Testis (tissue), 3 donors: ENCODE results near the gene DGLUCY. TPM values are rescaled to one million over a fixed set of nuclear protein-coding genes. Genes with fewer than 3 reads are reported as not detected.
"Not testable (repeated sequence)": the region's sequence is repeated elsewhere in the genome, so short reads cannot be mapped to it uniquely, and the experiment has no call there.

Experiments used
- DNase-seq: peaks from one replicate; pipeline ENCODE4 v3.0.0-alpha.2; 2019
- H3K27ac ChIP-seq, 2 donors: fragments of 200-600 bp; sonication (generic); one replicate each; pipeline ENCODE4 v1.5.1; 2019
- H3K27me3 ChIP-seq: fragments of 200-600 bp; sonication (generic); one replicate; pipeline ENCODE4 v1.5.1; 2019
- H3K36me3 ChIP-seq: fragments of 200-600 bp; sonication (generic); one replicate; pipeline ENCODE4 v1.5.1; 2017; ENCODE audit warnings: low read depth; ENCODE audit errors: missing control alignments
- H3K4me1 ChIP-seq: fragments of 200-600 bp; sonication (generic); one replicate; pipeline ENCODE4 v1.5.1; 2019
- H3K4me3 ChIP-seq, 2 donors: fragments of 200-600 bp; sonication (generic); one replicate each; pipeline ENCODE4 v1.5.1; 2017 to 2019
- H3K9me3 ChIP-seq: fragments of 200-600 bp; sonication (generic); one replicate; pipeline ENCODE4 v1.5.1; 2017
- POLR2A ChIP-seq: fragments of 450-650 bp; IDR thresholded peaks from one replicate; pipeline ENCODE4 v1.6.1; 2017; ENCODE audit warnings: antibody characterized with exemption, mild to moderate bottlenecking, moderate library complexity
- WGBS, 2 donors: methylation state at CpG; one replicate each; pipeline ENCODE4 v1.1.5; 2018; 5-methylcytosine and 5-hydroxymethylcytosine counted together
- intact Hi-C: fragments of 100-400 bp; cut with DNase I; formaldehyde crosslinking; loops from one replicate; pipeline ENCODE4 v1.15.1; 2023; ENCODE audit warnings: low total_unique reads
- polyA plus RNA-seq: library from polyadenylated mRNA; stranded (reverse); fragments of 350-450 nt; fragmentation: Illumina TruSeq; extraction: RNeasy Lipid Tissue Mini Kit (QIAGEN cat#74804); gene quantifications from one replicate; pipeline ENCODE4 v1.2.3, GENCODE V29; 2014; ENCODE audit warnings: low read depth, low replicate concordance; ENCODE audit not compliant: insufficient read depth
- total RNA-seq, 2 donors: library from RNA; depleted of rRNA; stranded (reverse); fragments of >200 nt; gene quantifications; one replicate each; pipeline ENCODE4 v1.2.3, GENCODE V29; 2016
- TF ChIP-seq, protein P1 (sequence below), 3 experiments: fragments of 450-650 bp in 2 of 3; fragments of 200-600 bp in 1 of 3; sonication (generic) in 1 of 3; IDR thresholded peaks; one replicate each; pipeline ENCODE4 v1.5.1; 2016 to 2019; ENCODE audit warnings: antibody characterized with exemption in 3 of 3, mild to moderate bottlenecking in 2 of 3, moderate library complexity in 1 of 3

Gene DGLUCY
- total and polyA plus RNA-seq, 3 donors from 2014 or later = 77.5 to 161 (median 145) TPM

DNA sequence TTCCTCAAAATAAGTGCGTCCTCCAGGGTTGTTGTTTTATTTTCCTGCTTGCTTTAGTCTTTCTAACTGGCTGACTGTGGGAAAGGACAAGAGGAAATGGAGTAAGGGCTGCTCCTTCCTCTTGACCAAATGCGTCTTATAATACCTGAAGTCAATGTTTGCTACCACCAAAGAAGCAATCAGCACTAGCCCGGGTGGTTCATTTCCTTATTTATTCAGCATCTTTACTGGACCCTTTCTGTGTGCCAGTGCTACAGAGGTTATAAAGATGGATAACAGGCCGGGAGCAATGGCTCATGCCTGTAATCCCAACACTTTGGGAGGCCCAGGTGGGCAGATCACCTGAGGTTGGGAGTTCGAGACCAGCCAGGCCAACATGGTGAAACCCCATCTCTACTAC is 38.3 kb upstream of the DGLUCY start:
- TF ChIP-seq POLR2A = no peak
- TF ChIP-seq, protein P1, sequence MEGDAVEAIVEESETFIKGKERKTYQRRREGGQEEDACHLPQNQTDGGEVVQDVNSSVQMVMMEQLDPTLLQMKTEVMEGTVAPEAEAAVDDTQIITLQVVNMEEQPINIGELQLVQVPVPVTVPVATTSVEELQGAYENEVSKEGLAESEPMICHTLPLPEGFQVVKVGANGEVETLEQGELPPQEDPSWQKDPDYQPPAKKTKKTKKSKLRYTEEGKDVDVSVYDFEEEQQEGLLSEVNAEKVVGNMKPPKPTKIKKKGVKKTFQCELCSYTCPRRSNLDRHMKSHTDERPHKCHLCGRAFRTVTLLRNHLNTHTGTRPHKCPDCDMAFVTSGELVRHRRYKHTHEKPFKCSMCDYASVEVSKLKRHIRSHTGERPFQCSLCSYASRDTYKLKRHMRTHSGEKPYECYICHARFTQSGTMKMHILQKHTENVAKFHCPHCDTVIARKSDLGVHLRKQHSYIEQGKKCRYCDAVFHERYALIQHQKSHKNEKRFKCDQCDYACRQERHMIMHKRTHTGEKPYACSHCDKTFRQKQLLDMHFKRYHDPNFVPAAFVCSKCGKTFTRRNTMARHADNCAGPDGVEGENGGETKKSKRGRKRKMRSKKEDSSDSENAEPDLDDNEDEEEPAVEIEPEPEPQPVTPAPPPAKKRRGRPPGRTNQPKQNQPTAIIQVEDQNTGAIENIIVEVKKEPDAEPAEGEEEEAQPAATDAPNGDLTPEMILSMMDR (IDR thresholded peaks at IDR 0.05) = no peak
- Histone ChIP-seq H3K27ac (no peak overlapping the region), H3K27me3 (no peaks in the 10 kb centered on the region), H3K4me1 (peaks cover 7% of the 10 kb centered on the region), H3K36me3 (no peaks in the 10 kb centered on the region), H3K9me3 (no peaks in the 10 kb centered on the region), H3K4me3 (no peak overlapping the region)
- WGBS, 2 donors = 92 to 93% methylated on average over 5 of the region's 5 CpGs
- no peak for DNase-seq
- intact Hi-C loops = no loop called here

DNA sequence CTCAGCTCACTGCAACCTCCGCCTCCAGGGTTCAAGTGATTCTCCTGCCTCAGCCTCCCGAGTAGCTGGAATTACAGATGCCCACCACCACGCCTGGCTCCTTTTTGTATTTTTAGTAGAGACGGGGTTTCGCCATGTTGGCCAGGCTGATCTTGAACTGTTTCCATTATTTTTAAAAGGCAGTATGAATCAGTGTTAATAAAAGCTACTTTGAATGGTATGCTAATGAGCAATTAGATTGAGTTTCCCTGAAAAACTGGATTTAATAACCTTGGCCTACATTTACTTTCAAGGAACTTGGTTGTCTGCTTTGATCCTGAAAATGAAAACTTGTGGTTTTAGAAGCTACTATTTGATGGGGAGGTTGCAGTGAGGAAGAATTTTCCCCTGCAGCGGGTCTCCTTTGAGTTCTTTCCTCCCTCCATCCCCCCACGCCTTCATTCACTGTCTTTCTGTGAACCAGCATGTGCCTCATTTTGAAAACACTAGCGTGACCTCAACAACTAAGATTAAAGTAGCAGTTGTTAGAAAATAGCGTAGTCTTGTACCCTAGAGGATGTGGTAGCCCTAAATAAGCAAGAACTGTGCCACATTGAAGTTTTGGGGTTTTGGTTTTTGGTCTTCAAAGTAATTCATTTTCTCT is 35.7 kb upstream of the DGLUCY start:
- H3K9me3 ChIP-seq = no peaks in the 10 kb centered on the region

DNA sequence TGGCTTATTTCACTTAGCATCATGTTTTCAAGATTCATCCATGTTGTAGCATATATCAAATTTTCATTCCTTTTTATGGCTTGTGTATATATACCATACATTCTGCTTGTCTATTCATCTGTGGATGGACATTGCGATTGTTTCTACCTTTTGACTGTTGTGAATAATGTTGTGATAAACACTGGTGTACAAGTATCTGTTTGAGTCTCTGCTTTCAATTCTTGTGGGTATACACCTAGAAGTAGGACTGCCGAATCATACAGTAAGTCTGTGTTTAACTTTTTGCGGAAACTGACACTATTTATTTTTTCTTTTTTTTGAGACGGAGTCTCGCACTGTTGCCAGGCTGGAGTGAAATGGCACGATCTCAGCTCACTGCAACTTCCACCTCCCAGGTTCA is 33.8 kb upstream of the DGLUCY start:
- Histone ChIP-seq H3K4me1 (peaks cover 7% of the 10 kb centered on the region), H3K27ac (no peak overlapping the region), H3K36me3 (no peaks in the 10 kb centered on the region), H3K27me3 (no peaks in the 10 kb centered on the region), H3K9me3 (no peaks in the 10 kb centered on the region), H3K4me3 (no peak overlapping the region)
- 94 to 95% methylated on average over 6 of the region's 6 CpGs for WGBS, 2 donors
- TF ChIP-seq, protein P1 (IDR thresholded peaks at IDR 0.05) = no peak
- no peak for TF ChIP-seq POLR2A
- no peak for DNase-seq
- intact Hi-C loops = no loop called here

More for the DNA sequence above, 35.7 kb upstream of the DGLUCY start:
- intact Hi-C loops = no loop called here
- H3K4me1 ChIP-seq = peaks cover 7% of the 10 kb centered on the region
- H3K36me3 ChIP-seq = no peaks in the 10 kb centered on the region
- 77 to 86% methylated on average over 9 of the region's 9 CpGs for WGBS, 2 donors
- no peak overlapping the region for H3K4me3 ChIP-seq
- H3K27me3 ChIP-seq = no peaks in the 10 kb centered on the region
- no peak for TF ChIP-seq POLR2A
- TF ChIP-seq, protein P1 (IDR thresholded peaks at IDR 0.05) = no peak
- peak; percentile 39 for DNase-seq
- H3K27ac ChIP-seq = no peak overlapping the region

DNA sequence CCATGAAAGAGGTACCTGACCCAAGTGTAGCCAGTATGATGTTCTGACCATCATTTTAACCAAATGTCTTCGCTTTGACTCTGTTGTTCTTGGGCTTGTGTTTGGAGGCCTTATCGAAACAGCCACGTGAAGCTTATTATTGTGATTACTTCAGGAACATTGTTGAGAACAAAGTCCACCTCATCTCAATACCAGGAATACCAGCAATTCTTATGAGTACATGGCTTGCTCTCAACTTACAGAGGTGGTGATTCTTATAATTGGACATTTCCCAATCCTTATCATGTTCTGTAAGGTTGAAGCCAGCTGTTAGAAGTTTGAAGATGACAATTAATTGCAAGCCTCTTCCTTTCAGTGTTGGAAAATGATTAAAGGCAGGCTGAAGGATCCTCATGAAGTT is 31.6 kb upstream of the DGLUCY start:
- intact Hi-C loops = no loop called here
- no peaks in the 10 kb centered on the region for H3K9me3 ChIP-seq
- H3K4me1 ChIP-seq = peaks cover 4% of the 10 kb centered on the region
- no peaks in the 10 kb centered on the region for H3K36me3 ChIP-seq
- 80% methylated on average over 3 of the region's 3 CpGs for WGBS, 2 donors
- no peaks in the 10 kb centered on the region for H3K27me3 ChIP-seq
- TF ChIP-seq, protein P1 (IDR thresholded peaks at IDR 0.05) = no peak
- no peak for TF ChIP-seq POLR2A
- H3K4me3 ChIP-seq = no peak overlapping the region
- DNase-seq = no peak
- H3K27ac ChIP-seq = no peak overlapping the region

DNA sequence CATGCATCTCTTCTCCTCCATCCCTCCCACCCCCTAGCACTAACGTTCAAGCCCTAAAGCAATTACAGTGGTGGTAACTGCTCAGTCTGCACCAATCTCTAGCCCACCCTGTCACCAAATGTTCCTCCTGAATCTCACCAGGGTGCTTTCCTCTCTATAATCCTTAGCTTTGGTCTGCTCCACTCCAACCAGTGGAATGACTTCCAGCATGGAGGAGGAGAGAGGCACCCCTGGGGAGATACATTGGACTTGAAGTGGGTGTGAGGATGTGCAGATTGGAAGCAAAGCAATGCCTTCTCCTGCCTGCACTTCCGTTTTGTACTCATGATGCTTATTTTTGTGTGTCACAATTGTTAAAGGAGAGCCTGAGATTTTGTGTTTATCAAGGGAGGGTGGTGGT is 29.4 kb upstream of the DGLUCY start:
- H3K36me3 ChIP-seq = no peaks in the 10 kb centered on the region
- DNase-seq = no peak
- no peak for TF ChIP-seq POLR2A
- TF ChIP-seq, protein P1 (IDR thresholded peaks at IDR 0.05) = no peak
- H3K4me1 ChIP-seq = no peaks in the 10 kb centered on the region
- no peak overlapping the region for H3K27ac ChIP-seq
- intact Hi-C loops = no loop called here
- 70 to 82% methylated on average over 2 of the region's 2 CpGs for WGBS, 2 donors
- H3K4me3 ChIP-seq = no peak overlapping the region
- H3K27me3 ChIP-seq = no peaks in the 10 kb centered on the region
- H3K9me3 ChIP-seq = no peaks in the 10 kb centered on the region

DNA sequence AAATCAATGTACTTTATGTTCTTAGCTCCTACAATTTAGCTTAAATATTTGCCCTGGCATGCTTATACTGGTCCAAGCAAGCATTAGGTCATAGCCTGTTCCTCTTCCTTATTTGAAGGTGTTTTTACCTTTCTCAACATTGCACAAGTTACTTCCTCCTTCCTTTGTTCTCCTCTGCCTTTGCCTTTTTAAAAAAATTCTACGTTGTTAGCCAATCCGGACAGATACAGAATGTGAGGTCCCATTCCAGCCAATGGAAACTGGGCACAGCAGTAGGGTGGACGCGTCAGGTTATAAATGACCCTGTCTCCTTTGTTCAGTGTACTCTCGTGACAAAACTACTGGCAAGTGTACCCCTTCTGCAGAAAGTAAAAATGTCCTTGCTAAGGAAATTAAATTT is 26.4 kb upstream of the DGLUCY start:
- DNase-seq, H3K36me3 ChIP-seq, H3K27me3 ChIP-seq, H3K9me3 ChIP-seq, H3K27ac ChIP-seq, intact Hi-C loops, H3K4me1 ChIP-seq, H3K4me3 ChIP-seq: not testable (repeated sequence)
- 66 to 75% methylated on average over 5 of the region's 5 CpGs for WGBS, 2 donors
